HG03439 (cell line): ENCODE data around the gene RAPGEF1.
"Not testable (repeated sequence)": the region's sequence is repeated elsewhere in the genome, so short reads cannot be mapped to it uniquely, and the experiment has no call there.

Experiments used
- ATAC-seq: cut with Tn5 transposase; IDR thresholded peaks from one replicate; pipeline ENCODE4 v1.9.1; 2021; ENCODE audit warnings: mild to moderate bottlenecking, moderate library complexity; ENCODE audit not compliant: unreplicated experiment

RAPGEF1 gene

GRCh38 chr9:131709010-131709770, 30.7 kb downstream of the RAPGEF1 start:
- ATAC-seq: not testable (repeated sequence)

- peak; percentile 33 for ATAC-seq
Observed at GRCh38 chr9:131708226-131709002, 31.5 kb downstream of the RAPGEF1 start.

- ATAC-seq: peak; percentile 24
Observed at GRCh38 chr9:131707733-131708157, 32.1 kb downstream of the RAPGEF1 start.

- no peak for ATAC-seq
Observed at GRCh38 chr9:131707050-131707449, 32.8 kb downstream of the RAPGEF1 start.

- ATAC-seq: no peak
Observed at GRCh38 chr9:131706608-131706970, 33.3 kb downstream of the RAPGEF1 start.

- ATAC-seq: no peak
Observed at GRCh38 chr9:131704988-131705387, 34.9 kb downstream of the RAPGEF1 start.

GRCh38 chr9:131704141-131704983, 35.5 kb downstream of the RAPGEF1 start:
- ATAC-seq: no peak

GRCh38 chr9:131703697-131704096, 36.2 kb downstream of the RAPGEF1 start:
- no peak for ATAC-seq

- no peak for ATAC-seq
Observed at GRCh38 chr9:131702911-131703310, 37.0 kb downstream of the RAPGEF1 start.

GRCh38 chr9:131701789-131702337, 38.0 kb downstream of the RAPGEF1 start:
- no peak for ATAC-seq

- no peak for ATAC-seq
Observed at GRCh38 chr9:131701436-131701781, 38.5 kb downstream of the RAPGEF1 start.

- ATAC-seq: no peak
Observed at GRCh38 chr9:131700765-131701435, 39.0 kb downstream of the RAPGEF1 start.

- ATAC-seq: no peak
Observed at GRCh38 chr9:131700076-131700475, 39.8 kb downstream of the RAPGEF1 start.

GRCh38 chr9:131698618-131698985, 41.3 kb downstream of the RAPGEF1 start:
- ATAC-seq: no peak

GRCh38 chr9:131697908-131698617, 41.8 kb downstream of the RAPGEF1 start:
- ATAC-seq: no peak

GRCh38 chr9:131697097-131697496, 42.8 kb downstream of the RAPGEF1 start:
- no peak for ATAC-seq

- ATAC-seq: no peak
Observed at GRCh38 chr9:131695836-131696460, 43.9 kb downstream of the RAPGEF1 start.

GRCh38 chr9:131695366-131695765, 44.5 kb downstream of the RAPGEF1 start:
- no peak for ATAC-seq
